Thyroid gland (tissue), 4 donors: ENCODE data around the gene UVSSA. TPM values are rescaled to one million over a fixed set of nuclear protein-coding genes. Genes with fewer than 3 reads are reported as not detected.
"Not testable (repeated sequence)": the region's sequence is repeated elsewhere in the genome, so short reads cannot be mapped to it uniquely, and the experiment has no call there.

Source experiments
- DNase-seq, 2 donors: peaks; one replicate each; pipeline ENCODE4 v3.0.0-alpha.2; 2019
- H3K27ac ChIP-seq, 3 donors: fragments of 200-600 bp; sonication (generic); 1 replicate in 2 of 3; 2 replicates in 1 of 3; pipeline ENCODE4 v1.5.1; 2016 to 2019; ENCODE audit warnings: mild to moderate bottlenecking in 1 of 3, moderate library complexity in 1 of 3
- H3K27me3 ChIP-seq: fragments of 200-600 bp; sonication (generic); one replicate; pipeline ENCODE4 v1.5.1; 2019
- H3K36me3 ChIP-seq, 2 donors: fragments of 200-600 bp; sonication (generic); one replicate each; pipeline ENCODE4 v1.5.1; 2016 to 2019
- H3K4me1 ChIP-seq, 2 donors: fragments of 200-600 bp; sonication (generic); one replicate each; pipeline ENCODE4 v1.5.1; 2017 to 2019
- H3K4me3 ChIP-seq, 3 donors: fragments of 200-600 bp; sonication (generic); replicated peaks in 1 of 3; 1 replicate in 2 of 3; 2 replicates in 1 of 3; pipeline ENCODE4 v1.5.1; 2016; ENCODE audit warnings: mild to moderate bottlenecking in 1 of 3
- H3K9me3 ChIP-seq: fragments of 200-600 bp; sonication (generic); one replicate; pipeline ENCODE4 v1.5.1; 2017
- CTCF ChIP-seq, 6 experiments: fragments of 200-600 bp in 3 of 6; fragments of 450-650 bp in 3 of 6; sonication (generic) in 3 of 6; IDR thresholded peaks; one replicate each; pipeline ENCODE4 v1.5.1; 2016 to 2019; ENCODE audit warnings: antibody characterized with exemption in 6 of 6, mild to moderate bottlenecking in 2 of 6, inconsistent platforms in 1 of 6, moderate library complexity in 1 of 6
- POLR2A ChIP-seq, 2 donors: fragments of 450-650 bp; IDR thresholded peaks; one replicate each; pipeline ENCODE4 v1.6.1; 2017; ENCODE audit warnings: antibody characterized with exemption in 2 of 2, mild to moderate bottlenecking in 2 of 2, moderate library complexity in 1 of 2
- WGBS, 2 donors: methylation state at CpG; one replicate each; pipeline ENCODE4 v1.1.5; 2017; 5-methylcytosine and 5-hydroxymethylcytosine counted together
- intact Hi-C: fragments of 100-400 bp; cut with DNase I; formaldehyde crosslinking; loops from one replicate; pipeline ENCODE4 v1.15.1; 2023
- total RNA-seq, 4 donors: library from RNA; depleted of rRNA; stranded (reverse); fragments of >200 nt; gene quantifications; one replicate each; pipeline ENCODE4 v1.2.3, GENCODE V29; 2016

Gene UVSSA
- total RNA-seq, 4 donors from 2014 or later, result 16.7 to 38.7 (median 27.7) TPM

- no peak for DNase-seq
- H3K36me3 ChIP-seq, result peaks cover 34 to 35% of the 10 kb centered on the region in 2 donors
- intact Hi-C loops, result no loop called here
- no peak overlapping the region for H3K27ac ChIP-seq
- H3K4me1 ChIP-seq, result no peaks in the 10 kb centered on the region
- TF ChIP-seq CTCF (IDR thresholded peaks at IDR 0.05), result no peak
- TF ChIP-seq POLR2A (IDR thresholded peaks at IDR 0.05), result no peak
- no peaks in the 10 kb centered on the region for H3K9me3 ChIP-seq
- no peak overlapping the region for H3K4me3 ChIP-seq
- H3K27me3 ChIP-seq, result no peaks in the 10 kb centered on the region
- 95 to 97% methylated on average over 8 of the region's 8 CpGs for WGBS, 2 donors
Measured at GRCh38 chr4:1333256-1333655, 13.8 kb upstream of the UVSSA start.

- H3K27me3 ChIP-seq, H3K9me3 ChIP-seq, DNase-seq, intact Hi-C loops, H3K4me1 ChIP-seq, H3K27ac ChIP-seq, H3K4me3 ChIP-seq: not testable (repeated sequence)
- 64 to 86% methylated on average over 4 to 6 of the region's 12 CpGs for WGBS, 2 donors
- H3K36me3 ChIP-seq, result peaks cover 34 to 39% of the 10 kb centered on the region in 2 donors
Measured at GRCh38 chr4:1333851-1334578, 13.0 kb upstream of the UVSSA start.

- Histone ChIP-seq H3K27ac (no peak overlapping the region), H3K4me1 (no peaks in the 10 kb centered on the region), H3K36me3 (peaks cover 34 to 44% of the 10 kb centered on the region in 2 donors), H3K9me3 (no peaks in the 10 kb centered on the region), H3K27me3 (no peaks in the 10 kb centered on the region), H3K4me3 (no peak overlapping the region)
- intact Hi-C loops, result no loop called here
- no peak for TF ChIP-seq POLR2A (IDR thresholded peaks at IDR 0.05)
- TF ChIP-seq CTCF (IDR thresholded peaks at IDR 0.05), result no peak
- WGBS, 2 donors, result 95 to 98% methylated on average over 6 of the region's 6 CpGs
- no peak for DNase-seq
Measured at GRCh38 chr4:1334579-1334895, 12.5 kb upstream of the UVSSA start.

GRCh38 chr4:1335193-1335883 lies 11.7 kb upstream of the UVSSA start:
- H3K4me1 ChIP-seq, DNase-seq, H3K4me3 ChIP-seq, H3K27me3 ChIP-seq, H3K9me3 ChIP-seq, intact Hi-C loops, H3K27ac ChIP-seq: not testable (repeated sequence)
- WGBS, 2 donors, result 83 to 96% methylated on average over 4 of the region's 4 CpGs
- peaks cover 41 to 52% of the 10 kb centered on the region in 2 donors for H3K36me3 ChIP-seq

GRCh38 chr4:1336088-1336491 lies 10.9 kb upstream of the UVSSA start:
- Histone ChIP-seq H3K9me3 (no peaks in the 10 kb centered on the region), H3K4me3 (no peak overlapping the region), H3K27ac (no peak overlapping the region), H3K4me1 (no peaks in the 10 kb centered on the region), H3K27me3 (no peaks in the 10 kb centered on the region), H3K36me3 (peaks cover 41 to 59% of the 10 kb centered on the region in 2 donors)
- intact Hi-C loops, result no loop called here
- DNase-seq, result no peak
- WGBS, 2 donors, result 95 to 97% methylated on average over 7 of the region's 7 CpGs
- TF ChIP-seq CTCF (IDR thresholded peaks at IDR 0.05) (no peak), POLR2A (IDR thresholded peaks at IDR 0.05) (no peak)

- WGBS, 2 donors, result 81 to 86% methylated on average over 11 of the region's 11 CpGs
- H3K4me3 ChIP-seq, result no peak overlapping the region
- H3K36me3 ChIP-seq, result peaks cover 41 to 61% of the 10 kb centered on the region in 2 donors
- no peaks in the 10 kb centered on the region for H3K9me3 ChIP-seq
- no peak overlapping the region for H3K27ac ChIP-seq
- no peaks in the 10 kb centered on the region for H3K4me1 ChIP-seq
- no peaks in the 10 kb centered on the region for H3K27me3 ChIP-seq
- DNase-seq, result no peak
- intact Hi-C loops, result no loop called here
- no peak for TF ChIP-seq POLR2A (IDR thresholded peaks at IDR 0.05)
- TF ChIP-seq CTCF (IDR thresholded peaks at IDR 0.05), result no peak
Measured at GRCh38 chr4:1337376-1337831, 9.6 kb upstream of the UVSSA start.
